ENCODE results near the gene CHRND. TPM values are rescaled to one million over a fixed set of nuclear protein-coding genes. Genes with fewer than 3 reads are reported as not detected.

Gene CHRND
- total RNA-seq, 2 experiments from 2014 or later = not detected

- no peak for ATAC-seq (ENCODE audit: low read depth)
- Mint-ChIP-seq H3K27ac (no peak overlapping the region), H3K9me3 (no peaks in the 10 kb centered on the region), H3K4me3 (no peak overlapping the region), H3K36me3 (peaks cover 34% of the 10 kb centered on the region), H3K4me1 (peaks cover 16% of the 10 kb centered on the region), H3K27me3 (no peaks in the 10 kb centered on the region)
- no peak for DNase-seq
- POLR2A ChIA-PET = interaction anchor here (1.0 to 1.2 kb wide), 2 partner anchors 30 to 687 kb away, joined by 3 read pairs; partner anchors contain the start of gene TIGD1
Measured at GRCh38 chr2:232580648-232580981, 54.7 kb downstream of the CHRND start.

- ATAC-seq (ENCODE audit: low read depth) = no peak
- Mint-ChIP-seq H3K27ac (no peak overlapping the region), H3K27me3 (no peaks in the 10 kb centered on the region), H3K9me3 (no peaks in the 10 kb centered on the region), H3K36me3 (peaks cover 34% of the 10 kb centered on the region), H3K4me1 (peaks cover 15% of the 10 kb centered on the region), H3K4me3 (no peak overlapping the region)
- POLR2A ChIA-PET = no interaction called here
- no peak for DNase-seq
Measured at GRCh38 chr2:232581725-232582124, 55.8 kb downstream of the CHRND start.

GRCh38 chr2:232584238-232584637 is 58.3 kb downstream of the CHRND start:
- POLR2A ChIA-PET = interaction anchor here (1.0 kb wide), 1 partner anchor 33 kb away, joined by 3 read pairs; the partner anchor contains the start of genes EIF4E2 and TIGD1
- H3K4me3 Mint-ChIP-seq = no peak overlapping the region
- ATAC-seq (ENCODE audit: low read depth) (no peak), DNase-seq (no peak)
- peaks cover 29% of the 10 kb centered on the region for H3K36me3 Mint-ChIP-seq
- H3K27ac Mint-ChIP-seq = no peak overlapping the region
- no peaks in the 10 kb centered on the region for H3K27me3 Mint-ChIP-seq
- no peaks in the 10 kb centered on the region for H3K9me3 Mint-ChIP-seq
- H3K4me1 Mint-ChIP-seq = peaks cover 15% of the 10 kb centered on the region

Other genes starting within 250 kb of the CHRND start
- not detected for gene ALPP, start 147.4 kb upstream of the CHRND start, total RNA-seq
- not detected for gene ALPG, start 119.3 kb upstream of the CHRND start, total RNA-seq
- not detected for gene ALPI, start 70.0 kb upstream of the CHRND start, total RNA-seq
- not detected for gene ECEL1, start 38.3 kb upstream of the CHRND start, total RNA-seq
- not detected for gene PRSS56, start 5.8 kb upstream of the CHRND start, total RNA-seq
- gene CHRNG, start 13.5 kb downstream of the CHRND start, total RNA-seq = not detected
- 10 to 100 TPM; 11.7 to 12.8 TPM for gene TIGD1, start 24.4 kb downstream of the CHRND start, total RNA-seq
- 10 to 100 TPM; 61.0 to 65.2 TPM for gene EIF4E2, start 24.5 kb downstream of the CHRND start, total RNA-seq
- gene EFHD1, start 107.4 kb downstream of the CHRND start, total RNA-seq = 1 to 10 TPM; 7.6 to 8.8 TPM
- 10 to 100 TPM; 66.8 to 67.5 TPM for gene GIGYF2, start 171.2 kb downstream of the CHRND start, total RNA-seq